CD4-positive, CD25-positive, alpha-beta regulatory T cell (primary cell): ENCODE results near the gene CEPT1. TPM values are rescaled to one million over a fixed set of nuclear protein-coding genes. Genes with fewer than 3 reads are reported as not detected.

Experiments used
- ATAC-seq, 2 donors: fragments of 150-1000 bp; cut with Tn5 transposase; one replicate each; pipeline ENCODE4 v1.10.0; 2021; ENCODE audit warnings: low read depth in 2 of 2, moderate number of reproducible peaks in 2 of 2, moderate library complexity in 1 of 2
- DNase-seq, 3 donors: peaks; one replicate each; pipeline versions ENCODE4 v3.0.0 to v3.0.0-alpha.2; 2012 to 2022; ENCODE audit warnings: mixed read lengths in 1 of 3
- H3K27ac ChIP-seq: one replicate; pipeline ENCODE4 v1.7.0; 2013; ENCODE audit warnings: mild to moderate bottlenecking, low read length; ENCODE audit not compliant: insufficient read depth, poor library complexity, severe bottlenecking
- H3K27me3 ChIP-seq: one replicate; pipeline ENCODE4 v1.7.0; 2013; ENCODE audit warnings: low read length; ENCODE audit not compliant: control insufficient read depth, insufficient read depth
- H3K36me3 ChIP-seq: one replicate; pipeline ENCODE4 v1.7.0; 2013; ENCODE audit warnings: mild to moderate bottlenecking, low read length, moderate library complexity; ENCODE audit not compliant: control insufficient read depth, insufficient read depth
- H3K4me1 ChIP-seq: 2 replicates; pipeline ENCODE4 v1.7.0; 2013; ENCODE audit warnings: mild to moderate bottlenecking, low read length; ENCODE audit not compliant: insufficient read depth, control insufficient read depth, poor library complexity, severe bottlenecking
- H3K4me3 ChIP-seq: one replicate; pipeline ENCODE4 v1.7.0; 2013; ENCODE audit warnings: low read depth, mild to moderate bottlenecking, low read length, moderate library complexity
- H3K9me3 ChIP-seq, 2 experiments: 1 replicate in 1 of 2; 2 replicates in 1 of 2; pipeline ENCODE4 v1.7.0; 2013; ENCODE audit warnings: low read length in 2 of 2, mild to moderate bottlenecking in 1 of 2, moderate library complexity in 1 of 2; ENCODE audit not compliant: control insufficient read depth in 2 of 2
- H3K27ac Mint-ChIP-seq, 3 donors: one replicate each; pipeline ENCODE4 v1.8.0; 2020 to 2022; ENCODE audit warnings: mild to moderate bottlenecking in 3 of 3, mixed read lengths in 3 of 3, moderate library complexity in 2 of 3
- H3K27me3 Mint-ChIP-seq: one replicate; pipeline ENCODE4 v1.8.0; 2022; ENCODE audit warnings: mild to moderate bottlenecking, mixed read lengths
- H3K36me3 Mint-ChIP-seq: one replicate; pipeline ENCODE4 v1.8.0; 2020; ENCODE audit warnings: mixed read lengths
- H3K4me1 Mint-ChIP-seq, 4 donors: one replicate each; pipeline ENCODE4 v1.8.0; 2020 to 2022; ENCODE audit warnings: mixed read lengths in 4 of 4, mild to moderate bottlenecking in 1 of 4
- H3K4me3 Mint-ChIP-seq, 4 donors: one replicate each; pipeline ENCODE4 v1.8.0; 2020 to 2022; ENCODE audit warnings: mild to moderate bottlenecking in 4 of 4, mixed read lengths in 4 of 4, moderate library complexity in 3 of 4
- H3K9me3 Mint-ChIP-seq, 7 donors: one replicate each; pipeline ENCODE4 v1.8.0; 2020 to 2022; ENCODE audit warnings: mixed read lengths in 7 of 7, mild to moderate bottlenecking in 3 of 7, moderate library complexity in 2 of 7
- polyA plus RNA-seq, 4 donors: library from polyadenylated mRNA; unstranded; fragments of 300-500 nt; fragmentation: Illumina TruSeq; gene quantifications; one replicate each; pipeline ENCODE4 v1.2.3, GENCODE V29; 2021
- total RNA-seq: library from RNA; stranded (reverse); gene quantifications from one replicate; pipeline ENCODE4 v1.2.3, GENCODE V29; 2022

CEPT1 gene
- total and polyA plus RNA-seq, 5 donors from 2014 or later = 19.9 to 37.5 (median 22.7) TPM

DNA sequence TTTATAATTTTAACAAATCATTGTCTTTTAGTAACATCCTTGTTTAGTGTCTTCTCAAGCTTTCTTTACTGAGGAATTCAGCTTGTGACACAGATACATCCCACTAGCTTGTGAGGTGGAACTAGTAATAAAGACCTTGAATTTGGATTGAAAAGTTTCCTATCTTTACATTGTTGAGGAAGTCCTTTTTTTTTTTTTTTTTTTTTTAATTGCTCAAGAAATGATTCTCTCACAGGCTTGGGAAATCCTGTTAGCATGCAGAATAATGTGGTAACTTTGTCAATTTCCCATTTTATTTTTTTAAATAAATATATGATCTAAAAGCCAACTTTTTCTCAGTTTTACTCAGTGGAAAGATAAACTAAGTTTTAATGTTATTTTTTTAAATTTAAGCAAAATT is 44.6 kb downstream of the CEPT1 start:
- Mint-ChIP-seq H3K4me1 (peaks cover 33 to 88% (median 49%) of the 10 kb centered on the region in 4 donors), H3K36me3 (peaks cover 55% of the 10 kb centered on the region), H3K9me3 (no peaks in the 10 kb centered on the region), H3K4me3 (no peak overlapping the region), H3K27me3 (no peaks in the 10 kb centered on the region), H3K27ac (peak overlapping the region in 1 of 3 donors; percentile 54)
- ATAC-seq = no peak
- Histone ChIP-seq H3K4me3 (no peak overlapping the region), H3K9me3 (no peaks in the 10 kb centered on the region), H3K27ac (no peak overlapping the region), H3K36me3 (peaks cover 66% of the 10 kb centered on the region), H3K4me1 (peaks cover 9% of the 10 kb centered on the region), H3K27me3 (no peaks in the 10 kb centered on the region)
- no peak for DNase-seq

- ATAC-seq (no peak), DNase-seq (no peak)
- Histone ChIP-seq H3K36me3 (peaks cover 98% of the 10 kb centered on the region), H3K4me3 (no peak overlapping the region), H3K27ac (no peak overlapping the region), H3K9me3 (no peaks in the 10 kb centered on the region), H3K4me1 (peaks cover 53% of the 10 kb centered on the region), H3K27me3 (no peaks in the 10 kb centered on the region)
- H3K9me3 Mint-ChIP-seq = no peaks in the 10 kb centered on the region
- H3K4me3 Mint-ChIP-seq = peak overlapping the region in 3 of 4 donors; percentile 10 to 56 (median 21)
- no peaks in the 10 kb centered on the region for H3K27me3 Mint-ChIP-seq
- H3K27ac Mint-ChIP-seq = peak overlapping the region; percentile 52 to 96 (median 80)
- H3K4me1 Mint-ChIP-seq = peaks cover 18 to 97% (median 80%) of the 10 kb centered on the region in 4 donors
- H3K36me3 Mint-ChIP-seq = peaks cover 73% of the 10 kb centered on the region
Measured at GRCh38 chr1:111190931-111191451, 51.0 kb downstream of the CEPT1 start.

DNA sequence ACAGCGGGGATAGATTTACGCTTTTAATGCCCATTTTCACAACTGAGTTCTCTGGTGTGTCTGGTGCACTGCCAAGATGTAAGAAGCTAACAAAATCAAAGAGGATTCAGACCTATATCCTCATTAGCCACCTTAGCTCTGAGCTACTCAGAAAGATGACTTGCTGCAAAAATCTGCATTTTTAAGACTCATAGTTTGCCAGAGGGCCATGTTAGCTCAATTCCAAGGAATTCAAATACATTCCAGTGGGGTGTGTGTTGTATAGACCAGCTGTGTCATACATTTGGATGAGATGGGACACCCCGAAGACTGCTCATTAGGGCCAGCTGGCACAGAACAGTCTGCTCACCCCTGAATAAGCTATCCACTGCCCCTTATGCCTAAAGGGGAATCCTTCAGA is 51.5 kb downstream of the CEPT1 start:
- no peak for DNase-seq
- H3K9me3 ChIP-seq = no peaks in the 10 kb centered on the region
- no peaks in the 10 kb centered on the region for H3K27me3 ChIP-seq
- Mint-ChIP-seq H3K9me3 (no peaks in the 10 kb centered on the region), H3K27ac (peak overlapping the region; percentile 94 to 96 (median 96)), H3K27me3 (no peaks in the 10 kb centered on the region), H3K4me3 (peak overlapping the region in 2 of 4 donors; percentile 10 to 56), H3K4me1 (peaks cover 22 to 97% (median 84%) of the 10 kb centered on the region in 4 donors), H3K36me3 (peaks cover 77% of the 10 kb centered on the region)
- H3K27ac ChIP-seq = peak overlapping the region; percentile 76
- no peak overlapping the region for H3K4me3 ChIP-seq
- H3K4me1 ChIP-seq = peaks cover 55% of the 10 kb centered on the region
- H3K36me3 ChIP-seq = peaks cover 98% of the 10 kb centered on the region
- no peak for ATAC-seq

GRCh38 chr1:111192074-111192473 is 52.1 kb downstream of the CEPT1 start:
- Histone ChIP-seq H3K27me3 (no peaks in the 10 kb centered on the region), H3K4me3 (no peak overlapping the region), H3K27ac (peak overlapping the region; percentile 76), H3K9me3 (no peaks in the 10 kb centered on the region), H3K36me3 (peaks cover 98% of the 10 kb centered on the region), H3K4me1 (peaks cover 60% of the 10 kb centered on the region)
- Mint-ChIP-seq H3K27me3 (no peaks in the 10 kb centered on the region), H3K9me3 (no peaks in the 10 kb centered on the region), H3K4me3 (peak overlapping the region in 2 of 4 donors; percentile 3 to 39), H3K36me3 (peaks cover 79% of the 10 kb centered on the region), H3K4me1 (peaks cover 25 to 97% (median 84%) of the 10 kb centered on the region in 4 donors), H3K27ac (peak overlapping the region; percentile 94 to 96 (median 96))
- DNase-seq (no peak), ATAC-seq (no peak)

DNA sequence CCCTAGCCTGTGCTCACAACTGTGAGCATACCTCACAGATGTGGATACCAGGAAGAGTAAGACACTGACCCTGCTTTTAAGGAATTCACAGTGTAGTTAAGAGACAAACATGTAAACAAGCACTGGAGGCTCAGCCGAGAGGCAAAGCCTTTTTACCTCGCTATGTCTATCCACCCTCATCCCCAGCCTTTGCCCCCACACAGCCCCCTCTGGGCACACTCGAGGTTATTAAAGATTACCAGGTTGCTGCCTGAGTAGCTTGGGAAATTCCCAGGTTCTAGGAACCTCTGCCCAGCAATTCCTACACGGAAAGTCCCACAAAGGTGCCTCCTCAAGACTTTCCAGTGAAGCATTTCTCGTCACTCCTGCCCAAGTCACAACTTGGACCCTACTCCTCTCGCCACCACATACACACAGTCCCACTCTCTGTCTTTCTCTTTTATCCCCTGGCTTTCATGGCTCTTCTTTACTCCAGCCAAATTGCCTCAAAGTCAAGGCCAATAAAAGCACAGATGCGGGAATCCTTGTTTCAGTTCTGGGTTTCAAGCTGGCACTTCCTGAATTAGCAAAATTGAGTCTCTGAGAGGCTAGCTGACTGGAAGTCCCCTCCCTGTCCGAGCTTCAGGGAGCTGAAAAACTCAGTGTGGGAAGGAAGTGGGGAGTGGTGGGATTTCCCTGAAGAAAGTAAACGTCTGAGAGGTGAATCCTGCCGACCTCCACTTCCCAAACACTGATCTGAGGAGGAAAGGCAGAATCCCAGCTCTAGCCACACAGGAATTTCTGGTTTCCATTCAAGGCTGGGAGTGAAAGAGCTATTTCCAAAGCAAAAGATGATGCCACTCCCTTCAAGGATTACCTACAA is 52.9 kb downstream of the CEPT1 start:
- Histone ChIP-seq H3K36me3 (peaks cover 97% of the 10 kb centered on the region), H3K9me3 (no peaks in the 10 kb centered on the region), H3K4me3 (peak overlapping the region; percentile 52), H3K4me1 (peaks cover 68% of the 10 kb centered on the region), H3K27ac (peak overlapping the region; percentile 76), H3K27me3 (no peaks in the 10 kb centered on the region)
- ATAC-seq (no peak), DNase-seq (no peak)
- Mint-ChIP-seq H3K4me3 (peak overlapping the region; percentile 39 to 98 (median 92)), H3K36me3 (peaks cover 85% of the 10 kb centered on the region), H3K9me3 (peaks cover 0 to 1% (median 0%) of the 10 kb centered on the region in 7 donors), H3K4me1 (peaks cover 31 to 100% (median 85%) of the 10 kb centered on the region in 4 donors), H3K27me3 (no peaks in the 10 kb centered on the region), H3K27ac (peak overlapping the region; percentile 94 to 96 (median 96))

DNA sequence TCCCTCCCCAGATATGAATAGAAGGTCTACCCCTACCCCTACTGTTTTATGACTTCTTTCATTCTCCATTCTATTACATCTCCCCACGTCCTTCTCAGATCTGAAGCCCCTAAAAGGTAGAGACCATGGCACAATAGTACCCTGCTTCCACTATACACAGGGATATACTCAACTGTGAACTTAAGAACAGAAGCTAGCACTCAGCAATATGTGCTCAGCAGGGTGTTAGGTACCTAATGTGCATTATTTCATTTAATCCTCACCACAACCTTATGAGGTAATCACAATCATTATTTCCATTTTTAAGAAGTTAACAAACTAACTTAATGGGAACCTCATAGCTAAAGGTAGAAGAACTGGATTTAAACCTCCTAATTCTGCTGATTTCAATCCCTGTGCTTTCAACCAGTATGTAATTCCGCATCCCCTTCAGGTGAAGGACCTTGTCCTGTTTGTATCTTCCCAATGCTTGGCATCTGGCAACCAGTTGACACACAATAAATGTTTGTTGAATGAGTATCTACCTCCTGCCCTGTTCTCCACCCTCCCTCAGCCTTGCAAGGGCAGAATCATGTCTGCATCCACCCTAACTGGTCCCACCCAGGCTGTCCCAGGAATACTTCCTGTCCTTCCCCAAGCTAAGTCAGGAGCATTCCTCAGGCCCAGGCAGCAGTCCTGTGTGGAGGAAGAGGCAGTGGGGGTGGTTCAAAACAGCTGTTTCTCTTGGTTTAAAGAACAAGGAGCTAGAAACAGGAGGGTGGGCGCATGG is 53.9 kb downstream of the CEPT1 start:
- H3K4me1 Mint-ChIP-seq = peaks cover 23 to 100% (median 80%) of the 10 kb centered on the region in 4 donors
- H3K36me3 Mint-ChIP-seq = peaks cover 85% of the 10 kb centered on the region
- peaks cover 92% of the 10 kb centered on the region for H3K36me3 ChIP-seq
- H3K27me3 ChIP-seq = no peaks in the 10 kb centered on the region
- peak overlapping the region; percentile 52 for H3K4me3 ChIP-seq
- DNase-seq (no peak), ATAC-seq (no peak)
- peak overlapping the region; percentile 76 for H3K27ac ChIP-seq
- peaks cover 78% of the 10 kb centered on the region for H3K4me1 ChIP-seq
- no peaks in the 10 kb centered on the region for H3K9me3 ChIP-seq
- peak overlapping the region; percentile 64 to 98 (median 98) for H3K4me3 Mint-ChIP-seq
- no peaks in the 10 kb centered on the region for H3K27me3 Mint-ChIP-seq
- peak overlapping the region; percentile 92 to 96 (median 94) for H3K27ac Mint-ChIP-seq
- H3K9me3 Mint-ChIP-seq = peaks cover 0 to 1% (median 0%) of the 10 kb centered on the region in 7 donors

DNA sequence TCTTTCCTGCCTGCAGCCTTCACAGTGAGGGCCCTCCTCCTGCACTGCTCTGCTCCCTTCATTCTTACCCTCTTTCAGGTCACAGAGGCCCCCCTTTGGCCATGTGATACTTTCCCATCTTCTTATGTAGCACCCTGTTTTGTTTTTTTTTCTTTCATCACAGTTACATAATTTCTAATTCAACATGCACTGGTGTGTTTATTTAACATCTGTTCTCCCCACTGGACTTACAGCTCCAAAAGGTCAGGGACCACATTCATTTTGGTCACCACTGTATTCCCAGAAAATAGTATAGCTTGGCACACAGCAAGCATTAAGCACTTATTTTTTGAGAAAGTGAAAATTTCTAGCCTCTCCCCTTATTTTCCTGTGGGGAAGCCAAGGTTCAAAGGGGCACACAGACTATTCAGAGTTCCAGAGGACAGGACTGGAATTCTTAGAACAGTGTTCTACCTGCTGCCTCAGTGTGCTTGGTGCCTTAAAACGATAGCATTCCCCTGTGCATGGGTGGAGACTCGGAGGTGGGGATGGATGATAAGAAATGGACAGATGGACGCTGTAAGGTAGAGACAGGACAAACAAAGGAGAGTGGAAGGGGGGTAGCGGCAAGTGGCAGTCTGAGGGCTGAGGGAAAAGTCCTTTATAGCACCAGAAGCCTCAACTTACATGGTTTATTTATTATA is 55.1 kb downstream of the CEPT1 start:
- peaks cover 81% of the 10 kb centered on the region for H3K36me3 ChIP-seq
- ATAC-seq = no peak
- H3K9me3 ChIP-seq = no peaks in the 10 kb centered on the region
- Mint-ChIP-seq H3K4me1 (peaks cover 23 to 92% (median 73%) of the 10 kb centered on the region in 4 donors), H3K27ac (peak overlapping the region; percentile 92 to 96 (median 94)), H3K36me3 (peaks cover 81% of the 10 kb centered on the region), H3K9me3 (peaks cover 0 to 1% (median 0%) of the 10 kb centered on the region in 7 donors), H3K27me3 (no peaks in the 10 kb centered on the region), H3K4me3 (peak overlapping the region; percentile 0 to 98 (median 98))
- H3K27me3 ChIP-seq = no peaks in the 10 kb centered on the region
- peak overlapping the region; percentile 99 for H3K4me3 ChIP-seq
- H3K4me1 ChIP-seq = peaks cover 87% of the 10 kb centered on the region
- H3K27ac ChIP-seq = peak overlapping the region; percentile 76
- no peak for DNase-seq
